NCI-H510A (cell line): ENCODE measurements around the gene OPCML.

ENCODE experiments used
- DNase-seq: peaks from one replicate; lab custom pipeline; 2025; lab: John Stamatoyannopoulos, UW

OPCML gene

GRCh38 chr11:132610791-132611190 is 921.5 kb downstream of the OPCML start:
- DNase-seq = no peak

DNA sequence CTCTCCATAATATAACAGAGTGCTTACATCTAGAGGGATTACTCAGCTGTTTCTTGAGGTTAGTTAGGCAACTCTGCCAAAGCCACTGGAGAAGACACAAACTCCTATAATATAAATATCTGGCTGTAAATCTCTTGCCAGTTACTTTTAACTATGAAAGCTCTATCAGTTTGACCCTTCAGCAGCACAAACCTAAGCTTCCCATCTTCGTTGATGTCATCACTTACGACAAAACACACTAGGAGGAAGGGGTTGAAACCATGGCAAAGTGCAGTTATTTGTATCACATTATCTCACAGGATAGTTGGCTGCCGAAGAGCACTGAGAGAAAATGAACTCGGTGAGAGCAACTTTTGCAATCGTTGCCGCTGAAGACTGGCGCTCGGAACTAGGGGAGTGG is 922.1 kb downstream of the OPCML start:
- no peak for DNase-seq

DNA sequence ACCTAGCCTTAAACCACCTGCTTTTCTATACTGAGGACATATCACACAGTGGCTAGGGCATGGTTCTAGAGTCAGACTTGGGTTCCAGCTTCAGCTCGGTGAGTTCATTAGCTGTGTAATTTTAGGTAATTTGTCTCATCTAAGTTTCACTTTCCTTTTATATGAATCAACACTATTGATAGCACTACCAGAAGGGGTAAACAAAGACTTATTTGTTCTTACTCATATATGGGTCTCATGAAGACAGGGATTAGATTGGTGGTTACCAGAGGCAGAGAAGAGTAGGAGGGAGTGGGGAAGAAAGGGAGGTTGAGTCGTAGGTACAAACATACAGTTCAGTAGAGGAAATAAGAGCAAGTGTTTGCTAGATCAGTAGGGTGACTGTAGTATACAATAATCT is 924.7 kb downstream of the OPCML start:
- no peak for DNase-seq

DNA sequence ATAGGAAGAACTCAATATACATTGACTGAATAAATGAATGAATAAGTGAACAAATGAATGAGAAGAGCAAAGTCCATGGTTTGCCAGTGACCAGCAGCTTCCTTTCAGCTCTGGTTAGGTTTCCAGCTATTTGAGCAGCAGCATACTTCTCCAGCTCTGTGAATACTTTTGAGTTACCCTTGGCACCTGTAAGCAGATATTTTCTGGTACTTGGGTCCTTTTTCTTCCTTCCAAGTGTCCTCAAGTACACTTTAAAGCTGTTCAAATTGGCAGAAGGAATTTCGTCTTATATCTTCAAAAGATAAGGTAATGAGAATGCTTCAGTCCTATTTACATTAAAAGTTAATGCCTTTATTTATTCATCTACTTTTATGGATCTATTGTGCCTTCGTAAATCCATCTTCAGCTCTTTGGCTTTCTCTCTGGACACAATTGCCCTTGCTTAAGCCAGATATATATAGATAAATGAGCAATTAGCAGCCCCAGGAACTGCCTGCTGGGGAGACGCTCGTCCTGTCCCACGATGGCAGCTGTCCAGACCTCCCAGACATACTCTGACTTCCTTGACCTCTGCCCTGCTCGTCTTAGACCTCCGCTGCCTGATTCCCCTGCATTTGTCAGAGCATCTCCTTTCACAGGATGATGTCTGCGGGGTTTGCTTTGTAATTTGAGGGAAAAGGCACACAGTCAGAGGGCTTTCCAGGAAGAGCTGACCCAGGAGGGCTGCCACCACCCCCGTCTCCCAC is 926.3 kb downstream of the OPCML start:
- no peak for DNase-seq

DNA sequence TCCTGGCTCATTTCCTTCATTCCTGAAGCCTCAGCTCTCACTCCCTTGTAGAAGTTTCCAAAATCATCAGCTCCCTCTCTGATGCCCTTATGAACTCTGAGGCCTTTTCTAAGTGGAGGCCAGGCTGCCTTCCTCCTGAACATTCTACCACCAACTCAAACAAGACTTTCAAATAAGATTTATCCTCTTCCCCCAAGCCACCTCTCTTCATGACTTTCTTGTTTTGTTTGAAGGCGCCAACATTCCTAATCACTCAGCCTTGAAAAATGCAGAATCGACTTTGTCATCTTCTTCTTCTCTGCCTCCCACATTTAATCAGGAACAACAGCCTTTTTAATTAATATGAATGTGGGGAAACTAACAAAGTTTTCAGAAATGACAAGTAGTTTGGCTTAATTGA is 927.9 kb downstream of the OPCML start:
- DNase-seq = no peak

DNA sequence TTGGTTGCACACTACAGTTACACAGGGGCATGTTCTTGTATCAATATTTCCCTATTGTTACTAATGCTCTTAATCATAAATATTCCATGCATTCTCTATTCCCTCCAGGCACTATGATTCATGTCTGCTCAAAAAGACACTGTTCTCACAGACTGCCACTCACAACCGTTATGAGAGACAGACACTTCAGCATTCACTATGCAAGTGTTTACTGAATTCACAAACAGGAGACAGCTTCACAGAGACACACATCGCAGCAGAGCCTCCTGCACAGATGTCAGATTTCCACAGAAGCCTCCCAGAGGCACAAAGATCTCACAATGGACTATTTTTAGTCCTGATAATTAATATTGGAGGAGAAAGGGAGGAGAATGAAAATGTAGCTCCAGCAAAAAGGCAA is 930.4 kb downstream of the OPCML start:
- no peak for DNase-seq

DNA sequence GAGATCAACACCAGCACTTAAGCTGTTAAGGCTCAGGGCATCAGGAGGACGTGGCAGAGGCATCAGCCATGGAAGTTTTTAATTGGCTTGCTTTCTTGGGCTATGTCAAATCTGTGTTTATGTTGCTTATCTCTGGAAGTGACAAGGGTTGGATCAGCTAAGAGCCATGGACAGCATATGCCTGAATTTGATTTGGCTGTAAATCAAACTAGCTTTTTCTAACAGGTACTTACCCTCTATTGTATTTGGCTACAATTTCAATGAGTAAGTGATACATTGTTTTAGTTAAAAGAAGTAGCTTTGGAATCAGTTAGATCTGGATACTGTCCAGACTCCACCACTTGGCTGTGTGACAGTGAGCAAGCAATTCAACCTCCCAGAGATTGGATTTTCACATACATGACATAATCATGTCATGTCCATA is 936.6 kb downstream of the OPCML start:
- no peak for DNase-seq

GRCh38 chr11:132595246-132595645 is 937.1 kb downstream of the OPCML start:
- DNase-seq = no peak

DNA sequence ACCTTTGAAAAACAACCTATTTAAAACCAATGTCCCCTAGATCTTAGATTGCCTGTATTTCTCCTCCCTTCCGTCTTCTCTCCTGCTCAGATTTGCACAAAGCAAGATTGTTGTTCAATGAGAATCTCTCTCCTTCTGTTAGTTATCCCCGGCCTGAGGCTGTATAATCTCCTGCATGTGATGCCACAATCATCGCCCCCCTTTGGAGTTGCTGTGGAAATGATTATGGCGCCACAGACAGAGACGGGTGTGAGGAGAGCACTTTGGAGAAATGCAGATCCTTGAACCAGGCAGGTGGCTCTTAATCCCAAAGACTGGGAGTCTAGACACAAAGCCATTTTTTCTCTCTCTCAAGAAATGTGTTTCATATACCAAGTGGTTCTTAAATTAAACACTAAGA is 941.3 kb downstream of the OPCML start:
- no peak for DNase-seq

DNA sequence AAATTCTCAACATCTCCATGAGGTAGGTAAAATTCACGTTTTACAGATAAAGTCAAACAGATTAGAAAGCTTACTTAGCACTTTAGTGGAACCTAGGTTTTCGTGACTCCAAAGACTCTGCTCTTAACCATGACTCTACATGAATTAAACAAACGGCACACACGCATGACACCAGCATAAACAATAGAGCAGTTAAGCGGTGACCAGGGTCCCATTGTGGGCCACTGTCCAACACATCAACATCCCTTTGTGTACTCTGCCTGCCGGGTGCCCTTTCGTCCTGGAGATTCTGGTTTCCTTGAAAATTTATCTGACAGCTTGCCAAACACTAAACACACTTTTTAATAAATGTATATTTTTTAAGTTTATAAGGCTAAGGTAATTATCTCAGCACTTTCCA is 941.7 kb downstream of the OPCML start:
- no peak for DNase-seq

DNA sequence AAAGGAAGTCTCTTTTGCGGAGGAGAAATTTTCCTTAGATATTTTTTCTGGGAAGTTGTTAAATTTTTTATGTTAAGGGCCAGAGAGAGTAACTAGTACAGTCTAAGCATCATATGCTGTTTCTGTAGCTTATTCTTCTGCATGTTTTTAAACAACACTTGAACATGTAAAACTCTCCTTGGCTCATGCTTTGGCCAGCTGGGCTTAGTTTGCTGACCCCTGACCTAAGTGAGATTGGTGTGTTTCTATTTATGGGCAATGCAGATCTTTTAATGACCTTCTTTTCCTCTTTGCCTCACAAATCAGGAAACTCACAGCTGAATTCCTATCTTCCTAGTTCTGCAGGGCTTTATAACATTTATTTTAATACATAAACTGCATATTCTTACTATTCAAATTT is 942.5 kb downstream of the OPCML start:
- no peak for DNase-seq

- DNase-seq = no peak
Observed at GRCh38 chr11:132588366-132588765, 943.9 kb downstream of the OPCML start.

DNA sequence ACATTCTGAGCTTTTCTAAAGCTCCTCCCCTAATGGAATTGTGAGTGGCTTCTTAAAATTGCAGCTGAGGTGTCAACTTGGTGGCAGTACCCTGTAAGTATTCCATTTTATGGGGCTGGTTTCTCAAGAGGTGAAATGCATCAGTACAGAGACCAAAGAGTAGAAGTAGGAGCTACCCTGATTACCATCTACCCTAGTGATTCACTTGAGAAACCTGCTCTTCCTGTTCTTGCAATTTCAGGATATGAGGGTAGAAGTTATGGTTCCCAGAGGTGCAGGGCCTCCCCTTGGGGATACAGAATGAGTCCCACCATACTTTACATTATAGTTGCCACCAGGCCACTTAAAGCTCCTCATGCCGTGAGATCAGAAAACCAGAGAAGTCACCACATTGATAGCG is 944.6 kb downstream of the OPCML start:
- peak; percentile 24 for DNase-seq

DNA sequence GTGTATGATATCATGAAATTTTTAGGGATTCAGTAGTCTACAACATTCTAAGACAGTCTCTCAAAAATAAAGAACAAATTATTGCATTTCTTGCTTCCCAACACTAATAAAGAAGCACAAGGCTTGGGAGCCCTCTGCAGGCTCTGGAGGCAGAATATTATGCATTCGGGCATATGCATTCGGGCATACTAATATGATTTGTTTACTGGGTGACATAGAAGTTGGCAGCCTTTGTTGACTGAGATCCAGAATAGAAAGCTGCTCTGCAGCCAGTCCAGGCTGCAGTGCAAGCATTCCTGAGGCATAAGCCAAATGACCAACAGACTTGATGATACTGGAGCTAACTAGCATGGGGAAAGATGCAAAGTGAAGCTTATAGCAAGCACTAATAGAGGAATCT is 945.5 kb downstream of the OPCML start:
- no peak for DNase-seq

- DNase-seq = no peak
Observed at GRCh38 chr11:132579634-132580327, 952.5 kb downstream of the OPCML start.

GRCh38 chr11:132579136-132579535 is 953.2 kb downstream of the OPCML start:
- no peak for DNase-seq

GRCh38 chr11:132578580-132578979 is 953.7 kb downstream of the OPCML start:
- no peak for DNase-seq

- DNase-seq = no peak
Observed at GRCh38 chr11:132576706-132577105, 955.6 kb downstream of the OPCML start.

- no peak for DNase-seq
Observed at GRCh38 chr11:132564091-132564885, 968.0 kb downstream of the OPCML start.

GRCh38 chr11:132563050-132563449 is 969.3 kb downstream of the OPCML start:
- DNase-seq = no peak

DNA sequence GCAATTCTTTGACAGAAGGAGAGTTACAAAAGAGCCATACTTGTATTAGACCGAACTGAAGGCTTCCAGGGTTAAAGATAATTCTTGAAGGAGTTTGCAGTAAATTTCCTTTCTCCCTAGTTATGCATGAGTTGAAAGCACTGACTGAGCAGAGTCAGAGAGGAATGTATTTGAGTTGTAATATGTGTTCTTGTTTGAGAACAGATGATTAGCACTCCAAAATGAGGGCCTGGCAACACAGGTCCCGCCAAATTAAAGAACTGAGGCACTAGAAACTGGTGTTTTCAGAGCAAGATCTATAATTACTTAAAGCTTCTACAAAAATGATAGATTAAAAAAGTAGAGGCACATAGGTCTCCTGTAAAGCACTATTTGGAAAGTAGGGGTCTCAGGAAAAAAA is 970.4 kb downstream of the OPCML start:
- DNase-seq = no peak

GRCh38 chr11:132559331-132560036 is 972.8 kb downstream of the OPCML start:
- DNase-seq = no peak
